ENCODE results near the gene CPTP. TPM values are rescaled to one million over a fixed set of nuclear protein-coding genes. Genes with fewer than 3 reads are reported as not detected.

Gene CPTP
- total RNA-seq, 2 donors from 2014 or later, result 45.4 to 60.2 TPM

GRCh38 chr1:1341549-1342021 lies 17.0 kb downstream of the CPTP start:
- intact Hi-C loops (cut with DNase I), result no loop called here
- no peak overlapping the region for H3K4me3 ChIP-seq
- H3K9me3 ChIP-seq, result no peaks in the 10 kb centered on the region
- no peak for DNase-seq
- H3K4me1 ChIP-seq, result peaks cover 9% of the 10 kb centered on the region
- no peaks in the 10 kb centered on the region for H3K36me3 ChIP-seq
- TF ChIP-seq CTCF (IDR thresholded peaks at IDR 0.05), result no peak
- no peaks in the 10 kb centered on the region for H3K27me3 ChIP-seq
- no peak overlapping the region for H3K27ac ChIP-seq
- no peak overlapping the region for H3K9ac ChIP-seq (ENCODE audit: low read depth in 2 of 2, low read length in 2 of 2)

GRCh38 chr1:1342061-1342562 lies 17.5 kb downstream of the CPTP start:
- no peaks in the 10 kb centered on the region for H3K36me3 ChIP-seq
- no peak for TF ChIP-seq CTCF (IDR thresholded peaks at IDR 0.05)
- no peak for DNase-seq
- no peaks in the 10 kb centered on the region for H3K27me3 ChIP-seq
- H3K27ac ChIP-seq, result no peak overlapping the region
- no peak overlapping the region for H3K9ac ChIP-seq (ENCODE audit: low read depth in 2 of 2, low read length in 2 of 2)
- no peak overlapping the region for H3K4me3 ChIP-seq
- intact Hi-C loops (cut with DNase I), result no loop called here
- H3K9me3 ChIP-seq, result no peaks in the 10 kb centered on the region
- peaks cover 9% of the 10 kb centered on the region for H3K4me1 ChIP-seq

- intact Hi-C loops (cut with DNase I), result no loop called here
- TF ChIP-seq CTCF (IDR thresholded peaks at IDR 0.05), result no peak
- Histone ChIP-seq H3K4me1 (peaks cover 14% of the 10 kb centered on the region), H3K9me3 (no peaks in the 10 kb centered on the region), H3K27me3 (no peaks in the 10 kb centered on the region), H3K36me3 (no peaks in the 10 kb centered on the region), H3K9ac (ENCODE audit: low read depth in 2 of 2, low read length in 2 of 2) (no peak overlapping the region), H3K27ac (no peak overlapping the region), H3K4me3 (no peak overlapping the region)
- DNase-seq, result no peak
Observed at GRCh38 chr1:1342584-1343115, 18.0 kb downstream of the CPTP start.

GRCh38 chr1:1343811-1344421 lies 19.3 kb downstream of the CPTP start:
- Histone ChIP-seq H3K9me3 (no peaks in the 10 kb centered on the region), H3K9ac (ENCODE audit: low read depth in 2 of 2, low read length in 2 of 2) (no peak overlapping the region), H3K27ac (no peak overlapping the region), H3K36me3 (no peaks in the 10 kb centered on the region), H3K27me3 (no peaks in the 10 kb centered on the region), H3K4me1 (peaks cover 17% of the 10 kb centered on the region), H3K4me3 (no peak overlapping the region)
- DNase-seq, result no peak
- intact Hi-C loops (cut with DNase I), result no loop called here
- TF ChIP-seq CTCF (IDR thresholded peaks at IDR 0.05), result no peak

- H3K9me3 ChIP-seq, result no peaks in the 10 kb centered on the region
- H3K9ac ChIP-seq (ENCODE audit: low read depth in 2 of 2, low read length in 2 of 2), result peak overlapping the region in 1 of 2 donors; percentile 2
- no peaks in the 10 kb centered on the region for H3K36me3 ChIP-seq
- DNase-seq, result no peak
- TF ChIP-seq CTCF (IDR thresholded peaks at IDR 0.05), result peak; percentile 30
- no peaks in the 10 kb centered on the region for H3K27me3 ChIP-seq
- intact Hi-C loops (cut with DNase I), result no loop called here
- H3K4me1 ChIP-seq, result peaks cover 17% of the 10 kb centered on the region
- H3K4me3 ChIP-seq, result no peak overlapping the region
- H3K27ac ChIP-seq, result no peak overlapping the region
Observed at GRCh38 chr1:1344655-1345361, 20.2 kb downstream of the CPTP start.

Data from colonic mucosa (tissue), 4 donors.